Measurements from ENCODE around the gene GH2.
"Not testable (repeated sequence)": the region's sequence is repeated elsewhere in the genome, so short reads cannot be mapped to it uniquely, and the experiment has no call there.

GH2 gene

DNA sequence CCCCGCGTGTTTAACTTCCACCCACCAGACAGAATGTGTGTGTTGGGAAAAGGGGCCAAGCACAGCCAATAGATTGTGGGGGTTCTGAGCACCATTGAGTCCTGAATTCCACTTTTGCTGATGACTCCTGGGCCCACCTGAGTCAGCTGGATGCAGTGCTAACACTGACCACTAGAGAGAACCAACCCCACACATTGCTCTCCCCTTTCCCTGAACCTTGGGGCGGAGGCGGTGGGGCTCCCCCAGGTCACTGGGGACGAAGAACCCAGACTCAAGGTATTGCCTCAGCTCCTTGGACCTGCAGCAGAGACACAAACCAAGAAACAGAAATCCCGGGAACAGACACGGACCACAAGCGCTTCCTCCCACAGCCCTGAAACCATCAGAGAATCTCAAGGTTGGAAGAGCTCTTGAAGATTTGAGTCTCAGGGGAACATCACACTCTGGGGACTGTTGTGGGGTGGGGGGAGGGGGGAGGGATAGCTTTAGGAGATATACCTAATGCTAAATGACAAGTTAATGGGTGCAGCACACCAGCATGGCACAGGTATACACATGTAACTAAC is 7.6 kb downstream of the GH2 start:
- not testable (repeated sequence) for DNase-seq (ENCODE audit: low read depth)

DNA sequence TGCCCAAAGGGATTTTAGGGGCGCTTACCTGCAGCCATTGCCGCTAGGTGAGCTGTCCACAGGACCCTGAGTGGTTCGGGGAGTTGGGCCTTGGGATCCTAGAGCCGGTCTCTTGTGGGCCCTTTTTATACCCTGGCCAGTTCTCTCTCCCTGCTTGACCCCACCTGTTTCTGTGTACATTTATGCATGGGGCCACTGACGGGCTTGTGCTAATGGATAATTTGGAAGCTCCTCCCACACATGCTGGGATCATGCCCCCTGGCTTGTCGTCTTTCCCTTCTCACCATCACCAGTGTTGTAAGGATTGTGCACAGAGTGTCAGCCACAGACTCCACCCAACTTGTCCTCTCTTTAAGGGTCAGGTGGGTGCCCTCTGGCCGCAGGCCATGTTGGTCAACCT is 8.2 kb downstream of the GH2 start, which contains the start of gene CSH2:
TSS of gene CSH2 (minus strand) at position 101 of the 400 bp plus-strand sequence. CDS start at position 38, 63 bp downstream.
- not testable (repeated sequence) for DNase-seq (ENCODE audit: low read depth)

DNA sequence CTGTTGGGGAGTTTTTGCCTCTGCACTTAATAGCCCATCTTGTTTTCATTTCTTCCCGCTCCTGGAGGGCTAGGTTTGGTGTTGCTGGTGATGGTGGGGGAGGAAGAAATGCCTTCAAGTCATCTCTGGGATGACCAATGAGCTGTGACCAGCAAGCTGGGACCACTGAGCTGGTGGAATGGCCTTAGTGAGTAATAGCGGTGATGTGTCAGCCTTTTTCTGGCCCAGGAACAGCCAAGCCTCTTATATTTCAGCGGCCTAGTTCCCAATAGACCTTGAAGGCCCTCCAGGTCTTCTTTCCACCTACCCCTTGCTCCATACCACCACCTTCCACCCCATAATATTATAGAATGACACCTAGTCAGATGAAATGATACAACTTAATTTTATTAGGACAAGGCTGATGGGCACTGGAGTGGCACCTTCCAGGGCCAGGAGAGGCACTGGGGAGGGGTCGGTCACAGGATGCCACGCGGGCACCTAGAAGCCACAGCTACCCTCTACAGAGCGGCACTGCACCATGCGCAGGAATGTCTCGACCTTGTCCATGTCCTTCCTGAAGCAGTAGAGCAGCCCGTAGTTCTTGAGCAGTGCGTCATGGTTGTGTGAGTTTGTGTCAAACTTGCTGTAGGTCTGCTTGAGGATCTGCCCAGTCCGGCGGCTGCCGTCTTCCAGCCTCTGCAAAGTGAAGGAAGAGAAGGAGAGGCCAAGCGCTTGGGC is 9.9 kb downstream of the GH2 start:
- not testable (repeated sequence) for DNase-seq (ENCODE audit: low read depth)

DNA sequence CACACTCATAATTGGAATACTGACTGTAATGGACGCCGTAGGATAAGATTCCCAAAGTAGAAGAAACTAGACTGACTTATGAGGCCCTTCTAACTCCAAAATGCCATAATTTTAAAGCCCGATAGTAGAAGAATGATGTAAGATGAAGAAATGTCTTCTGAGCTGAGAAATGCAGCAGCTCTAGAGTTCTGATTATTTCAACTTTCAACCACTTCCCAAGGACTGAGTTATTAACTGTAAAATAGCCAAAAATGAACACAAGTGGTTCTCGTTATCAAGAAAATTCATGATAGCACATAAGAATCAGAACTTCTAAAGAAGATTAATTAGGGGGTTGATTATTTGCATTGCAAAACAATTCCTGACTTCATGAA is 11.5 kb downstream of the GH2 start:
- not testable (repeated sequence) for DNase-seq (ENCODE audit: low read depth)

DNA sequence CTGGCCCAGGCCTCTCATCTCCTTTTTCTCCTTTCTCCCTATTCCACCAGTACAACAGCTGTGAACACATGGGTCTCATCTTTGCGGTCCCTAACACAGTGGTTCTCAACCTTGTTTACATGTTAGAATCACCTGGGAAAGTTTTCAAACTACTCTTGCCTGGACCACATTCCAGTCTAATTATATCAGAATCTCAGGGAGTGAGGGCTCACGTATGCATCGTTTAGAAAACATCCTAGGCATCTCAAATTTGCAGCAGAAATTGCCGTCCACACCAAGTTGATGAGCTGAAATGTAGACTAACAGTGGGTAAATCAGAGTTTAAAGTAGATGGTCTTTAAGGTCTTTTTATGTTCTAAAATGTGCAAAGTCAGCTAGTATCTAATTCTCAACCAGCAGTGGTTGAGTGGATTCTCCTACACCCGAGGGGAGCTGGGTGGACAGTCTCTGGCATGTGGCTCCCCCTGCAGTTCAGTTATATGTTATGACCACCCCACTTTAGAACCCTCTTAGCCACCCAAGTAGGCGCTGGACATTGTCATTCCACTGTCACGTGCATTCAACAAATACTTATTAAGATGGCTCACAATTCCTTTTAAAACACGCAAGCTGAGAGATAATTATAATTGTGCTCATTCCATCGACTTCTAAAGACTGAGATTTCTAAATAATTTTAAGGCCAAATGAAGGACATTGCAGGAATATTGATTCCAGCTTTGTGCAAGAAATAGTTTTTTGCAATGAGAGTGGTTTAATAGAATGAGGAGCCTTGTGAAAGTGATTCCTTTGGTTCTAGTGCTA is 12.1 kb downstream of the GH2 start:
- DNase-seq (ENCODE audit: low read depth) = not testable (repeated sequence)

DNA sequence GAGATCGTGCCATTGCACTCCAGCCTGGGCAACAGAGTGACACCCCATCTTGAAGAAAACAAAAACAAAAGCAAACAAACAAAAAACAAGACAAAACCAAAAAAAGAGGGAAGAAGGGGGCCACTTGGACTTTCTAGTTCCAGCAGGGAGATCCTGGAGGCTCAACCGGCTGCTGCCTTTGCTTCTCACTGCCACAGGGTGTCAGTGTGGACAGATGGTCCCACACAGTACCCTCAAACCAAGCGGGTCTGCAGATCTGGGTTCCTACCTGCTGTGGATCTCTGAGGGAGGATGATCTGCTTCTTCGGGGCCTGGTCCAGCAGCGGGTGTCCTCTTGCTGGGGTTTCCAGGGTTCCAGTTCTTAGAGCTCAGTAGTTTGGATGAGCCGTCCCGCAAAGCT is 15.1 kb downstream of the GH2 start:
- DNase-seq (ENCODE audit: low read depth) = not testable (repeated sequence)

DNA sequence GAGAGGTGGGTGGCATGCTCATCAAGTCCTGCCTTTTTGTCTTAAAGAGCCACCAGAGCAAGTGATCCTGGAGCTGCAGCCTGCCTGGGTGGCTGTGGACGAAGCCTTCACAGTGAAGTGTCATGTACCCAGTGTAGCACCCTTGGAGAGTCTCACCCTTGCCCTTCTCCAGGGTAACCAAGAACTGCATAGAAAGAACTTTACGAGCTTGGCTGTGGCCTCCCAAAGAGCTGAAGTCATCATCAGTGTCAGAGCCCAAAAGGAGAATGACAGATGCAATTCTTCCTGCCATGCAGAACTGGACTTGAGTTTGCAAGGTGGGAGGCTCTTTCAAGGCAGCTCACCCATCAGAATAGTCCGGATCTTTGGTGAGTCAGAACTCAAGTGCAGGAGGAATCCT is 22.5 kb downstream of the GH2 start:
- DNase-seq (ENCODE audit: low read depth) = no peak

DNA sequence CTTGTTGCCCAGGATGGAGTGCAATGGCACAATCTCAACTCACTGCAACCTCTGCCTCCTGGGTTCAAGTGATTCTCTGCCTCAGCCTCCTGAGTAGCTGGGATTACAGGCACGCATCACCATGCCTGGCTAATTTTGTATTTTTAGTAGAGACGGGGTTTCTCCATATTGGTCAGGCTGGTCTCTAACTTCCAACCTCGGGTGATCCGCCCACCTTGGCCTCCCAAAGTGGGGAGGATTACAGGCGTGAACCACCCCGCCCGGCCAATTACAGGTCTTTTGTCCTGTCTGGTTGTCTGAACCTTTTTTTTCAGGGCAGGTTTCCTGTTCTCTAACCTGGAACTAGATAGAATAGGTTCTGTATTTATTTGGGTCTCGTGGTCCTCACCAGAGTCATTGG is 25.3 kb downstream of the GH2 start:
- DNase-seq (ENCODE audit: low read depth) = not testable (repeated sequence)

DNA sequence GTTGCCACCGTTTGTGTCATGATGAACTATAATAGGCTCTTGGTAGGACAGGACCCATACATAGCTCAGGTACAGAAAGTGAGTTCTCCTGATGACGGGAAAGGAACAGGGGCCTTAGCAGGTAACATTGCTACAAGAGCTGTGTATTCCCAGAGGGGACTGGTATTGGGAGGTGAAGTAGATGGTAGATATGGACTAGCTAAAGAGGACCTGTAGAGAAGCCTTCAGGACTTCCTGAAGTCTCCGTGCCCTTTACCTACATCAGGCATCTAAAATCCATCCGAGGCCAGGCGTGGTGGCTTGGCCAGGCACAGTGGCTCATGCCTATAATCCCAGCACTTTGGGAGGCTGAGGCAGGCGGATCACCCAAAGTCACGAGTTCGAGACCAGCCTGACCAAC is 26.6 kb downstream of the GH2 start:
- DNase-seq (ENCODE audit: low read depth) = no peak

DNA sequence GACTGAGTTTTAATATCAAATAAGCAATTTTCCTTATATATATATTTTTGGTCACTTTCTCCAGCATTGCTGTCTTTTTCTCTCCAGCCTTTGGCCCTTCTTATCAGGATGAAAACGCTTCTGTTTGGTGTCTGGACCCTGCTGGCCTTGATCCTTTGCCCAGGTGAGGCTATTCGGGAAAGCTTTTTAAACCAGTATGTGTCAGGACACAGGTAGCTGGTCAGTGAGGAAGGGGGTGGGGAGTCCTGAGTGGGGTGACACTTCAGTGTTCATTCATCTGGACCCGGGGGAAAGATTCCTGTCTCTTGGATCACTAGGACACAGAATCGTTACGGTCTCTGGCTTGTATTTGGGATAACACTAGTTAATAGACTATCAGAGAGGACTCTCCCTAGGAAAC is 27.0 kb downstream of the GH2 start:
- no peak for DNase-seq (ENCODE audit: low read depth)

DNA sequence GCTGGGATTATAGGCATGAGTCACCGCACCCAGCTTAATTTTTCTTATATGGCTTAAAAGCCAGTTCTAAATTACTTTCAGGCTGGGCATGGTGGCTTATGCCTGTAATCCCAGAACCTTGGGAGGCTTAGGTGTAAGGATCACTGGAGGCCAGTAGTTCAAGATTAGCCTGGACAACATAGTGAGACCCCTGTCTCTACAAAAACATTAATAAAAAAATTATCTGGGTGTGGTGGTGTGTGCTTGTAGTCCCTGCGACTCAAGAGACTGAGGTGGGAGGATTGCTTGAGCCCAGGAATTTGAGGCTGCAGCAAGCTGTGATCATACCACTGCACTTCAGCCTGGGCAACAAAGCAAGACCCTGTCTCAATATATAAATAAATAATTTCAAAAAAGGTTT is 28.5 kb downstream of the GH2 start:
- DNase-seq (ENCODE audit: low read depth) = no peak

DNA sequence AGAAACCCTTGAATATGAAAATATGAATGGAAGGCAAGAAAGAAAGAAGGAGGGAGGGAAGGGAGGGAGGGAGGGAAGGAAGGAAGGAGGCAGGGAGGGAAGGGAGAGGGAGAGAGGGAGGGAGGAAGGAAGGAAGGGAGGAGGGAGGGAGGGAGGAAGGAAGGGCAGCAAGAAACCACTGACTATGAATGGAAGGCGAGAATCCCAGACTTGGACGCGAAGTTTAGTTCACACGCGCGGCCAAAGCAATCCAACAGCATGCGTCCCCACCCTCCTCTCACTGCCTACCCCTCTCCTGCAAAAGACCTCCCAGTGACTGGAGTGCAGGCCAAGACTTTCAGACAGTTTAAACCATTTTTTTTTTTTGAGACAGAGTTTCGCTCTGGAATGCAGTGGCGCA is 31.3 kb downstream of the GH2 start:
- DNase-seq (ENCODE audit: low read depth) = no peak

DNA sequence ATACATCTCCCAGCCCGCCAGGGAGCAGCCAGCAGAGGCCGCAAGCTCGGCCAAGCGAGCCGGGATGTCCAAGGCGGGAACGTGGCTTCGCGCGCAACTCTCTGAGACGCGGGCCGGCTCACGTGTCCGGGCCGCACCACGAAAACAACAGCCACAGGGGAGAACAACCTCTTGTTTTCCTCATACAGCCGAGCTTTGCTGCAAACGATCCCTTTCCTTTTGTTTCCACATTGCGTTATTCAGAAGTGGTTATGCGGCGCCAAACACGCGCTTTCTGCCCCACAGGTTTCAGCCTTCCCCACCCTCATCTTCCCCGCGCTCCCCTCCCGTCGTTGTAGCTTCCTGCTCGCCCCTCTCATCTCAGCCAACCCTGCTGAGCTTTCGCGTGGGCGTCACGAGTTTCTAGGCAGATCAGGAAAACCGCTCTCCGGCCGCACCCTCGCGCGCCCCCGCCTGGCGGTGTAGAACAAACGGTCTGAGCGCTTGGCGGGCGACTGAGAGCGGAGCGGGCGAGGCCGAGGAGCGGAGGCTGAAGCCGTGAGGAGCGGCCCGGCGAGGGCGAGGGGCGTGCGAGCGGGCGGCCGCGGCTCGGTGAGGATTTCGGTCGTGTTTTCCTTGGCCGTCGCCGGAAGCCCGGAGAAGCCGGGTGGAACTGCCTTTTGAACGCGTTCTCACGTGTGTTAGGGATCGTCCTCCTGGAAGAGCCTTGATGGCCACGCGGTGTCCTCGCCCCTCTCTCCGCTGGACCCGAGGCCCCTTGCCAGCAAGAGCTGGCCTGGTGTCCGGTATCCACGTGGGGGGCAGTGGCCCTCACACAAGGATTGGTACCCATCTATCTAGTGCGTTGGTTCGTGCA is 32.7 kb downstream of the GH2 start:
- DNase-seq (ENCODE audit: low read depth) = peak; percentile 92

DNA sequence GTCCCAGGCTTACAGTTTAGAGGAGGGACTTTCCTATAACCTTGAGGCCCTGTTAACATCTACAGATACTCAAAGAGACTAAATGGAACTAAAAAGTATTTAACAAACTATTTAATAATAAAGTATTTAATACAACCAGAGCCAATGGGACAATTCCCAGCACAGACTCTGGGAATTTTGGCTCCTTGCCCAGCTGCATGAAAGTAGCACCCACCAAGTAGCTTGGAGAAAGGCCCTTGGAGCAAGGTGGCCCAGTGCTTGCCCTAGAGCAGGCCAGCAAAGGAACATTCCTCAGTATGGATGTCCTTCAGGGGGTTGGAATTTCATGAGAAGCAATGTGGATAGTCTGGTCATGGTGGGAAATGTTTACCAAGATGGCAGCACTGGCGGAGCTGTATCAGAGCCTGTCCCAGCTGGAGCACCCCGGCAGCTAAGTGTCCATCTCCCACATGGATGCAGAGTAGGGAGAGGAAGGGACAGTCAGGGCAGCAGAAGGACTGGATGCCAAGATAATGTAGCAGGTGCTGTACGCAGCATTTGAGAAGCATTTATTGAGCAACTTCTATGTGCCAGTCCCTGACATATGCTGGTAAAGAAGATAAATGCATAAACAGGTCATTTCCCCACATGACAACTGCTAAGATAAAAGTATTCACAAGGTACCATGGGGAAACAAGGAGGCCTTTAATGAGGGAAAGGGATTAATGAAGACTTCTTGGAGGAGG is 34.1 kb downstream of the GH2 start:
- DNase-seq (ENCODE audit: low read depth) = no peak

DNA sequence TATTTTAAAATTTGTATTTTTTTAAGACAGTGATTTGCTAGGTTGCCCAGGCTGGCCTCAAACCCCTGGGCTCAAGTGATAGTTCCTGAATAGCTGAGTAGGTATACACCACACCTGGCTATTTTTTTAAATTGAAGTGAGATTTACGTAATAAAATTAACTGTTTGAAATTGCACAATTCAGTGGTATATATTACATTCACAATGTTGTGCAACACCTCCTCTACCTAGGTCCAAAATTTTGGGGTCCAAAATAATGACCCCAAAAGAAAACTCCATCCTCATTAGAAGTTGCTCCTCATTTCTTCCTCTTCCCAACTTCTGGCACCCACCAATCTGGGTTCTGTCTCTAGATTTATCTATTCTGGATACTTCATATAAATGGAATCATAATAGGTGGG is 36.2 kb downstream of the GH2 start:
- DNase-seq (ENCODE audit: low read depth) = no peak

DNA sequence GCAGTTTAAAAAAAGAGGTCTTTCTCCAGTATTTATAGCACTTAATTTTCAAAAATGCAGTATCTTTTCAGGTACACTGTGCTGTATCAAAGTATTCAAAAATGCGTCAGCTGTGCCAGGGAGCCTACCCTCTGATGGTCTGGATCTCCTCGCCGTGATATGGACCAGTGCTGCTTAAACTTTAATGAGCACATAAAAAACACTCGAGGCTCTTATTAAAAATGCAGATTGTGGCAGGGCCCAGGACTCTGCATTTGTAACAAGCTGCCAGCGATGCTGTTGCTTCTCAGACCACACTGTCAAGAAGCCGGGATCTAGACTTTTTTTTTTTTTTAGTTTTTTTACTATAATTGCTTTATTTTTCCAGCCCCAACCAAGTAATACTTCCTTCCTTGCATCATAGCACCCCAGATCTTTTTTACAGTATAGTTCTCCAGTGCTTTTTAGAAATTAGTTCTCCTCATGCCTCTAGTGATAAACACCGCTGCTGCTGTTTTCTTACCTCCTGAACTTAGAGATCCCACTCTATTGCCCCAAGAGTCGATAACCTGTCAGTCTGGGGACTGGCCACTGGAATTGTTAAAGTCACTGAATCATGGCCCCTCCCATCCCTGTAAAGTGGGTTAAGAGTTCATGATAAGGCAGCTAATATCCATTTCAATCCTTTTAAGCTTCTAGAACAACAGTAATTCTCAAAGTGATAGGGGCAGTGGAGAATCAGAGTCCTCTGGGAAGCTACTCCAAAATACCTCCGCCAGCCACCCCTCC is 37.6 kb downstream of the GH2 start:
- no peak for DNase-seq (ENCODE audit: low read depth)

DNA sequence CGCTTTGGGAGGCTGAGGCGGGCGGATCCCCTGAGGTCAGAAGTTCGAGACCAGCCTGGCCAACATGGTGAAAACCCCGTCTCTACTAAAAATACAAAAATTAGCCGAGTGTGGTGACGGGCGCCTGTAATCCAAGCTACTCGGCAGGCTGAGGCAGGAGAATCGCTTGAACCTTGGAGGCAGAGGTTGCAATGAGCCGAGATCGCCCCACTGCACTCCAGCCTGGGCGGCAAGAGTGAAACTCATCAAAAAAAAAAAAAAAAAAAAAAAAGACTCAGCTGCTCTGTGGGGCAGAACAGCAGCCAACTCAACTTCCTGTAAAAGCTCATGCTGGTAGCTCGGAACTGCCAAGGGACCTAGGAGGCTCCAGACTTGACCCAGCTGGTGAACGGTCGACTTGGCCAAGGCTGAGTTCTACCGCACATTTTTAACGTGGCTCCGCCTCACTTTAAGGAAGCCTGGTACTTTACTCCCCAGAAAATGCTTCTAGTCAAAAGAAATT is 38.3 kb downstream of the GH2 start:
- DNase-seq (ENCODE audit: low read depth) = not testable (repeated sequence)

DNA sequence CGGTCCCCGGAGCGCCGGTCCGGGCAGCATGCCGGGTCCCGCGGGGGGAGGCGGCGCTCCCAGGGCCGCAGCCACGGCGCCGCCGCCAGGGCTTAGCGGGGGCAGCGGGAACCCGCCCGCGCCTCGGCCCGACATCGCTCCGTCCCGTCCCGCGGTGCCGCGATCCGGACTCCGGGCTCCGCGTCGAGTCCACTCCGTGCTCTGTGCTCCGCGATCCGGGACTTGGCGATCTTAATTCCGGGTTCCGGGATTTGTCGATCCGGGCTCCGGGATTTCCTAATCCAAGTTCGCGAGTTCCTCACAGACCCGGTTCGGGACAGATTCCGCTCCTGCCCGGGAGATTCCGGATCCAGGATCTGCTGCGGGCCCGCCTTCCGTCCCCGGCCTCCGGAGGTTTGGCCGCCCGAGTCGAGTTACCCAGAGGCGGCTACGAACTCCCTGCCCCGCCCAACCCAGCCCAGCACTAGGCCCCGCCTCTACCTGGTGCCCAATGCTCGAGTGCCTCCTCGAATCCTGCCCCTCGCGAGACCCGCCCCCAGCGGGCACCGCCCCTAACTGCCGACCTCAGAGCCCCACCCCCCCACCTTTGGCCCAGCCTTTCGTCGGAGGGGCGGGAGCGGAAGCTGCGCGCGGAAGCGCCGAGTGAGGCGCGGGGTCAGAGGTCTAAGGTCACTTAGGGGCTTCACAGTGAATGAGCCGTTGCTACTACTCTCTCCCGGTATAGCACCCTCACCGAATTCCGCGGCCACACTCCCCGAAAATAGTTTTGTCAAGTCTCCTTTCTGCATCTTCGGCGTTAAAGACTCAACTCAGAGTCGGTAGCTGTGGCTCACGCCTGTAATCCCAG is 39.0 kb downstream of the GH2 start, which contains the start of gene SMARCD2:
TSS of gene SMARCD2 (minus strand) at position 146 of the 847 bp plus-strand sequence. CDS start at position 135, 11 bp downstream.
- DNase-seq (ENCODE audit: low read depth) = peak; percentile 98

DNA sequence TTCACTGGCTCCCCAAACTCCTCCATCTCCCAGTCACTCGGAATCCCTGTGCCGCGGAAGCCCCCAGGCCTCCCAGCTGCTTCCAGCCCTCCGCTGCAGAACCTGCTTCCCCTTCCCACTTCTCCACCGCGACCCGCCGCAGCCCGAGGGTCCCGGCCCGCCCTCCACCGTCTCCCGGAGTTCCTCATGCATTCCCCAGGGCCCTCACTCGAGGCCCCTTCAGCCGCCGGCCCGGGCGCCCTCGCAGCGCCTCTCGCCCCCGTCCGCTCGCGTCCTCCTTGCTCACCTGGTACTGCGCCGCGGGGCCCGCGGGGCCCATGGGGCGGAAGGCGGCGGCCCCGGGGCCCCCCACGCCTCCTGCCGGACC is 39.6 kb downstream of the GH2 start:
- no peak for DNase-seq (ENCODE audit: low read depth)
